ENCODE results near the gene LDLRAD3.

GRCh38 chr11:36102868-36103267 is 159.0 kb downstream of the LDLRAD3 start:
- TF ChIP-seq CTCF (IDR thresholded peaks at IDR 0.05 in 2 of 3, conservative IDR thresholded peaks at IDR 0.05 in 1 of 3; ENCODE audit: borderline replicate concordance in 1 of 3, insufficient read depth in 1 of 3, low read depth in 2 of 3, low read length in 2 of 3): no peak
- TF ChIP-seq FOSL1 (IDR thresholded peaks at IDR 0.05; ENCODE audit: low read depth): no peak
- TF ChIP-seq JUND (IDR thresholded peaks at IDR 0.05): no peak
- no peak for TF ChIP-seq EZH2 (IDR thresholded peaks at IDR 0.05)
- no peak for TF ChIP-seq REST (IDR thresholded peaks at IDR 0.05; ENCODE audit: low read depth)
- TF ChIP-seq POLR2A (IDR thresholded peaks at IDR 0.05; ENCODE audit: borderline replicate concordance, extremely low read depth, insufficient read depth, insufficient read length): no peak
- no peak for TF ChIP-seq EZH2phosphoT487 (IDR thresholded peaks at IDR 0.05; ENCODE audit: borderline replicate concordance)
